GM20431 (cell line): ENCODE results near the gene EFCAB9.

Source experiments
- in situ Hi-C: fragments of 300-500 bp; cut with MseI, MboI; formaldehyde crosslinking; loops from one replicate; pipeline ENCODE4 v1.15.0; 2020; ENCODE audit warnings: low sequenced_read_pairs; ENCODE audit not compliant: unreplicated experiment

Gene EFCAB9

GRCh38 chr5:172234031-172234430 lies 40.1 kb downstream of the EFCAB9 start:
- in situ Hi-C loops, result no loop called here

GRCh38 chr5:172235132-172235780 lies 41.3 kb downstream of the EFCAB9 start:
- in situ Hi-C loops, result no loop called here

GRCh38 chr5:172235827-172236736 lies 42.1 kb downstream of the EFCAB9 start:
- in situ Hi-C loops, result no loop called here

GRCh38 chr5:172238334-172238733 lies 44.4 kb downstream of the EFCAB9 start:
- in situ Hi-C loops, result no loop called here

- in situ Hi-C loops, result no loop called here
Measured at GRCh38 chr5:172243302-172243701, 49.3 kb downstream of the EFCAB9 start.

GRCh38 chr5:172245046-172245445 lies 51.1 kb downstream of the EFCAB9 start:
- in situ Hi-C loops, result no loop called here

- in situ Hi-C loops, result no loop called here
Measured at GRCh38 chr5:172245703-172246125, 51.7 kb downstream of the EFCAB9 start.

- in situ Hi-C loops, result no loop called here
Measured at GRCh38 chr5:172248637-172249036, 54.7 kb downstream of the EFCAB9 start.

GRCh38 chr5:172251419-172251818 lies 57.4 kb downstream of the EFCAB9 start:
- in situ Hi-C loops, result no loop called here

GRCh38 chr5:172252501-172252900 lies 58.5 kb downstream of the EFCAB9 start:
- in situ Hi-C loops, result no loop called here
